Measurements from ENCODE around the gene SPAG9.

GRCh38 chr17:51150932-51151331 lies 30.3 kb upstream of the SPAG9 start:
- no peak for TF ChIP-seq POLR2AphosphoS5 (IDR thresholded peaks at IDR 0.05; ENCODE audit: low read depth, low read length)
- TF ChIP-seq POLR2A (IDR thresholded peaks at IDR 0.05; ENCODE audit: low read depth, low read length): no peak
- TF ChIP-seq TAF1 (IDR thresholded peaks at IDR 0.05; ENCODE audit: borderline replicate concordance, low read depth, low read length): no peak

All from GM12892 (cell line).